Kidney epithelial cell (primary cell): ENCODE data around the gene WAC. TPM values are rescaled to one million over a fixed set of nuclear protein-coding genes. Genes with fewer than 3 reads are reported as not detected.
"Not testable (repeated sequence)": the region's sequence is repeated elsewhere in the genome, so short reads cannot be mapped to it uniquely, and the experiment has no call there.

ENCODE experiments used
- DNase-seq: peaks from one replicate; pipeline ENCODE4 v3.0.0-alpha.2; 2010; ENCODE audit warnings: low read depth
- H3K27me3 ChIP-seq: 2 replicates; pipeline ENCODE4 v1.6.0; 2011; ENCODE audit warnings: low read length; ENCODE audit not compliant: control insufficient read depth, insufficient read depth
- H3K36me3 ChIP-seq: 2 replicates; pipeline ENCODE4 v1.5.1; 2011; ENCODE audit warnings: low read length; ENCODE audit not compliant: control insufficient read depth, insufficient read depth
- H3K4me3 ChIP-seq: 2 replicates; pipeline ENCODE4 v1.5.1; 2011; ENCODE audit warnings: low read depth, mild to moderate bottlenecking, control low read depth, low read length
- total RNA-seq: library from RNA; depleted of rRNA; stranded (reverse); fragments of >200 nt; gene quantifications from 2 replicates; pipeline ENCODE4 v1.2.3, GENCODE V29; 2015
- TF ChIP-seq, protein P1 (sequence below): IDR thresholded peaks from 2 replicates; pipeline ENCODE4 v1.5.1; 2011; ENCODE audit warnings: mild to moderate bottlenecking, moderate library complexity, low read length, control low read depth, inconsistent platforms; ENCODE audit not compliant: insufficient read depth, poor library complexity, severe bottlenecking

WAC gene
- total RNA-seq, 1 donor from 2014 or later, result 83.3 TPM

DNA sequence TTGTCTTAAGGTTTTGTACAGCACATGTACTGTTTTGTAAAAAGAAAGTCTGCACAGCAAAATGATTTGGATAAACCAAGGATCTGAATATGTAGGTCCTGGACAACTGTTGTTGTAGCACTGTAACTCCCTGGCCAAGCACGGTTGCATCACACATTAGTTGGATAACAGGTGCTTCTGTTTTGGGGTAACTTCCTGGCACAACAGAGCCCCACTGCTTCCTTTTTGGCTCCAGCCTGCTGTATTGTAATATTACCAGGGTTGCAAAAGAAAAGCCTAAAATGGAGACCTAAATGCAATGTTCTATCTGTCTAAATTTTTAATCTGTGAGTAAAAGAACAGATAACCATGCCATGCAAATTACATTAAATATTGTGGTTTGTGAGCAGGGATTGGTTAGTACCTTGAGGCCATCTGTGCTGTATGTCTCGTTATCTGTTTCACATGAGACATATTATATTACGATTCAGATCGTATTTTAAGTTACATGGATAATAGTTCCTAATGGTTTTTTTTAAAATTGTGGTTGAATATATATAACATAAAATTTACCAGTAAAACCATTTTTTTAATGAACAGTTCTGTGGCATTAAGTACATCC is 27.5 kb upstream of the WAC start:
- Histone ChIP-seq H3K4me3 (no peak overlapping the region), H3K27me3 (no peaks in the 10 kb centered on the region), H3K36me3 (no peaks in the 10 kb centered on the region)
- DNase-seq, result no peak
- TF ChIP-seq, protein P1, sequence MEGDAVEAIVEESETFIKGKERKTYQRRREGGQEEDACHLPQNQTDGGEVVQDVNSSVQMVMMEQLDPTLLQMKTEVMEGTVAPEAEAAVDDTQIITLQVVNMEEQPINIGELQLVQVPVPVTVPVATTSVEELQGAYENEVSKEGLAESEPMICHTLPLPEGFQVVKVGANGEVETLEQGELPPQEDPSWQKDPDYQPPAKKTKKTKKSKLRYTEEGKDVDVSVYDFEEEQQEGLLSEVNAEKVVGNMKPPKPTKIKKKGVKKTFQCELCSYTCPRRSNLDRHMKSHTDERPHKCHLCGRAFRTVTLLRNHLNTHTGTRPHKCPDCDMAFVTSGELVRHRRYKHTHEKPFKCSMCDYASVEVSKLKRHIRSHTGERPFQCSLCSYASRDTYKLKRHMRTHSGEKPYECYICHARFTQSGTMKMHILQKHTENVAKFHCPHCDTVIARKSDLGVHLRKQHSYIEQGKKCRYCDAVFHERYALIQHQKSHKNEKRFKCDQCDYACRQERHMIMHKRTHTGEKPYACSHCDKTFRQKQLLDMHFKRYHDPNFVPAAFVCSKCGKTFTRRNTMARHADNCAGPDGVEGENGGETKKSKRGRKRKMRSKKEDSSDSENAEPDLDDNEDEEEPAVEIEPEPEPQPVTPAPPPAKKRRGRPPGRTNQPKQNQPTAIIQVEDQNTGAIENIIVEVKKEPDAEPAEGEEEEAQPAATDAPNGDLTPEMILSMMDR, result no peak

- DNase-seq, result no peak
- TF ChIP-seq, protein P1, result no peak
- Histone ChIP-seq H3K36me3 (no peaks in the 10 kb centered on the region), H3K27me3 (no peaks in the 10 kb centered on the region), H3K4me3 (no peak overlapping the region)
Measured at GRCh38 chr10:28508304-28508925, 24.5 kb upstream of the WAC start.

- Histone ChIP-seq H3K4me3 (no peak overlapping the region), H3K27me3 (no peaks in the 10 kb centered on the region), H3K36me3 (no peaks in the 10 kb centered on the region)
- no peak for DNase-seq
- TF ChIP-seq, protein P1, result no peak
Measured at GRCh38 chr10:28509286-28509685, 23.6 kb upstream of the WAC start.

- TF ChIP-seq, protein P1, result no peak
- no peak for DNase-seq
- no peak overlapping the region for H3K4me3 ChIP-seq
- H3K36me3 ChIP-seq, result no peaks in the 10 kb centered on the region
- H3K27me3 ChIP-seq, result no peaks in the 10 kb centered on the region
Measured at GRCh38 chr10:28514648-28515047, 18.3 kb upstream of the WAC start.

- no peaks in the 10 kb centered on the region for H3K36me3 ChIP-seq
- TF ChIP-seq, protein P1, result no peak
- no peaks in the 10 kb centered on the region for H3K27me3 ChIP-seq
- DNase-seq, result no peak
- H3K4me3 ChIP-seq, result no peak overlapping the region
Measured at GRCh38 chr10:28520346-28520745, 12.6 kb upstream of the WAC start.

DNA sequence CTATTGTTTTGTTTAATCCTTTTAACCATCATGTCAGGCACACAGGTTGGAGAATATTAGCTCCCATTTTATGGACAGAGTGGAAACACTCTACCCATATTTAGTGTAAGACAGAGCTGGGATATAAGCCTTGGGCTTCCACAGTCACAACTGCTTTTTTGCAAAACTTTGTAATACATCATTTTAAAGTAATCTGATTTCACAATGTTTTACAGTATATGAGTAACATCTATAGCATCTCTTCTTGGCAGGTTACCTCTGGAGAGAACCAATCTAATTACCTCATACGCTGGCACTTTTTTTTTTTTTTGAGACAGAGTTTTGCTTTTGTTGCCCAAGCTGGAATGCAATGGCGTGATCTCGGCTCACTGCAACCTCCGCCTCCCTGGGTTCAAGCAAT is 12.1 kb upstream of the WAC start:
- not testable (repeated sequence) for DNase-seq, H3K36me3 ChIP-seq, H3K27me3 ChIP-seq

GRCh38 chr10:28521961-28522360 is 11.0 kb upstream of the WAC start:
- not testable (repeated sequence) for H3K4me3 ChIP-seq, H3K27me3 ChIP-seq, DNase-seq, H3K36me3 ChIP-seq

More for the DNA sequence above, 12.1 kb upstream of the WAC start:
- H3K4me3 ChIP-seq, result not testable (repeated sequence)
